ENCODE results near the gene OPN3.

GRCh38 chr1:241611736-241612135 lies 28.4 kb downstream of the OPN3 start:
- TF ChIP-seq GATA3 (IDR thresholded peaks at IDR 0.05; ENCODE audit: low read depth, low read length), result no peak
- no peak for TF ChIP-seq GATA2 (IDR thresholded peaks at IDR 0.05; ENCODE audit: low read depth, low read length)

All from SH-SY5Y (cell line).